ENCODE results near the gene PRSS27.
"Not testable (repeated sequence)": the region's sequence is repeated elsewhere in the genome, so short reads cannot be mapped to it uniquely, and the experiment has no call there.

The PRSS27 gene

GRCh38 chr16:2696601-2697250 is 23.3 kb downstream of the PRSS27 start:
- not testable (repeated sequence) for DNase-seq (ENCODE audit: low read depth)

GRCh38 chr16:2692948-2693651 is 26.9 kb downstream of the PRSS27 start:
- no peak for DNase-seq (ENCODE audit: low read depth)

- DNase-seq (ENCODE audit: low read depth): no peak
Measured at GRCh38 chr16:2692251-2692947, 27.6 kb downstream of the PRSS27 start.

- DNase-seq (ENCODE audit: low read depth): no peak
Measured at GRCh38 chr16:2691491-2692248, 28.4 kb downstream of the PRSS27 start.

GRCh38 chr16:2690852-2691251 is 29.2 kb downstream of the PRSS27 start:
- no peak for DNase-seq (ENCODE audit: low read depth)

- DNase-seq (ENCODE audit: low read depth): no peak
Measured at GRCh38 chr16:2689968-2690801, 29.8 kb downstream of the PRSS27 start.

GRCh38 chr16:2689422-2689821 is 30.6 kb downstream of the PRSS27 start:
- DNase-seq (ENCODE audit: low read depth): not testable (repeated sequence)

- no peak for DNase-seq (ENCODE audit: low read depth)
Measured at GRCh38 chr16:2687531-2688308, 32.3 kb downstream of the PRSS27 start.

- no peak for DNase-seq (ENCODE audit: low read depth)
Measured at GRCh38 chr16:2686912-2687507, 33.0 kb downstream of the PRSS27 start.

- DNase-seq (ENCODE audit: low read depth): not testable (repeated sequence)
Measured at GRCh38 chr16:2686075-2686474, 33.9 kb downstream of the PRSS27 start.

GRCh38 chr16:2683041-2683440 is 37.0 kb downstream of the PRSS27 start:
- not testable (repeated sequence) for DNase-seq (ENCODE audit: low read depth)

GRCh38 chr16:2682209-2683021 is 37.6 kb downstream of the PRSS27 start, which contains the start of gene KCTD5:
Gene KCTD5, plus strand, starts transcription at chr16:2682523. Its CDS starts 26 bp downstream, at chr16:2682549.
- DNase-seq (ENCODE audit: low read depth): peak; percentile 93

GRCh38 chr16:2680360-2680759 is 39.7 kb downstream of the PRSS27 start:
- not testable (repeated sequence) for DNase-seq (ENCODE audit: low read depth)

- DNase-seq (ENCODE audit: low read depth): not testable (repeated sequence)
Measured at GRCh38 chr16:2679902-2680301, 40.1 kb downstream of the PRSS27 start.

- not testable (repeated sequence) for DNase-seq (ENCODE audit: low read depth)
Measured at GRCh38 chr16:2678206-2678965, 41.6 kb downstream of the PRSS27 start.

GRCh38 chr16:2676937-2677336 is 43.1 kb downstream of the PRSS27 start:
- DNase-seq (ENCODE audit: low read depth): not testable (repeated sequence)

GRCh38 chr16:2675714-2676113 is 44.3 kb downstream of the PRSS27 start:
- no peak for DNase-seq (ENCODE audit: low read depth)

- no peak for DNase-seq (ENCODE audit: low read depth)
Measured at GRCh38 chr16:2675021-2675420, 45.0 kb downstream of the PRSS27 start.

Data from T follicular helper cell (primary cell).